GM19463 (cell line): Measurements from ENCODE around the gene CD300LB.
A peak's percentile ranks its signal among the peaks of the same experiment; 100 is the strongest.
"Not testable (repeated sequence)": the region's sequence is repeated elsewhere in the genome, so short reads cannot be mapped to it uniquely, and the experiment has no call there.

Experiments used
- ATAC-seq: cut with Tn5 transposase; IDR thresholded peaks from one replicate; pipeline ENCODE4 v1.9.1; 2021; ENCODE audit warnings: mild to moderate bottlenecking, moderate library complexity; ENCODE audit not compliant: unreplicated experiment

Gene CD300LB

GRCh38 chr17:74499992-74500391 is 31.3 kb downstream of the CD300LB start:
- no peak for ATAC-seq

DNA sequence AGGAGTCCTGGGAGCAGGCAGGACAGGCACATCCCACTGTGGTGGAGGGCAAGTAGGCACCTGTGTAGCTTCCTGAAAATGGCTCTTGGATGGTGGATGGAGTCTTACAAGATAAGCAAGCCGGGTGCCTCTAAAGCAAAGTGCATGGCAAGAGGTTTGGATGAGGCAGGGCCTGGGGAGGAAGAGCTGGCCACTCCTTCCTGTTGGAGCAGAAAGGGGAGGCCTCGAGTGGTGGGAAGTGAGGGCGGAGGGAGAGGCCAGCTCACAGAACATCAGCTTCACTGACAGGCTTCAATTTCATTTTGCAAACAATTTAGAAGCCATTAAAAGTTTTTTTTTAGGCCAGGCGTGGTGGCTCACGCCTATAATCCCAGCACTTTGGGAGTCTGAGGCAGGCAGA is 33.8 kb downstream of the CD300LB start:
- ATAC-seq: no peak

DNA sequence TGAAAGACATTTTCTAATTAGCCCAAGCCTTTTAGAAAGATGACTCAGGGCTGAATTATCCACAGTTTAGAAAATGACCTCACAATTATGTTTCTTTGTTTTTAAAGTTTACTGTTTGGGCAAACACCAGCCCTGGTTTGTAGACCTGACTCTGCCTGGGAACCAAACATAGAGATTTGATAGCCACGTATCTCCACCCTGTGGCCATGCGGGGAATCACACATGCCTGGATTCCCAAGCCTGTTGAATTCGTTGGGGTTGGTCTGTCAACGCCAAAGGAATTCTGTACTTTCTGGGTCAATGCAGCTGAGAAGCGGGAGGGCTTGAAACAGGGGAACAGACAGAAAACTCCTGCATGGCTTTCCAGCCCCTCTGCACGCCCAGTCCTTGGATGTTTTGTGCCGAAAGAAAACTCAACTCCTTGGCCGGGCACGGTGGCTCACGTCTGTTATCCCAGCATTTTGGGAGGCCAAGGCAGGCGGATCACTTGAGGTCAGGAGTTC is 37.9 kb downstream of the CD300LB start:
- ATAC-seq: no peak

DNA sequence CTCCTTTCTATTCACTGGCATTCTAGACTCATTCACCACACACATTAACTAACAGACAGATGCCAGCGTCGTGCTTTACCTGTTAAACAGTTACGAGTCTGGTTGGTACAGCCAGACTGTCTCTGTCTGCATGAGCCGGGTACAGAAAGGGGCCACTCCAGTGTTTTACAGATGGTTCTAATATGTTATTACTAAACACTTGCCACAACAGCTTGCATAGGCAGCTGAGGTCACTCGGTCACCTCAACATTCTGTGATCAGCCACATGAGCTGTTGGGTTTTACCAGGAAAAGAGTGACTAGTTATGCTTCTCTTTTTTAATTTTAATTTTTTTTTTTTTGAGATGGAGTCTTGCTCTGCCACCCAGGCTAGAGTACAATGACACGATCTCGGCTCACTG is 39.6 kb downstream of the CD300LB start:
- no peak for ATAC-seq

- ATAC-seq: no peak
Measured at GRCh38 chr17:74490716-74491115, 40.6 kb downstream of the CD300LB start.

- ATAC-seq: not testable (repeated sequence)
Measured at GRCh38 chr17:74488276-74488675, 43.0 kb downstream of the CD300LB start.

GRCh38 chr17:74485841-74486240 is 45.4 kb downstream of the CD300LB start:
- no peak for ATAC-seq

- ATAC-seq: no peak
Measured at GRCh38 chr17:74485022-74485743, 46.1 kb downstream of the CD300LB start.

GRCh38 chr17:74484066-74484465 is 47.2 kb downstream of the CD300LB start:
- no peak for ATAC-seq

GRCh38 chr17:74481621-74482020 is 49.7 kb downstream of the CD300LB start:
- no peak for ATAC-seq

DNA sequence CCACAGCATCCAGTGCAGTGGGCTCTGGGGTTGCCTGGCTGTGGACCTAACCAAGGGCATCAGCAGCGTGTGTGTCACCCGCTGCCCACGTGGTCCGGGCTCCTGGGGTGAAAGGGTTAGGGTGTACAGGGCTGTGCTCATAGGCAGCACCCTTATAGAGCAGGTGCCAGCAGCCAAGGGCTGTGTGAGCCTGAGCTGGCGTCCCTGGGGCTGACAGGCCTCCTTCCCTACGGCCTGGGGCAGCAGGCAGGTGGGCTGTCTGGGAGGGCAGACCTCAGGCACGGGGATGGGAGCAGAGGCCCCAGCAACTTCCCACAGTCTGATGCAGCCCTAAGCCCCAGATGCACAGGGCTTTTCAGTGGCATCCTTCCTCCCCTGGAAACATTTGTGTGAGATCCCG is 51.0 kb downstream of the CD300LB start:
- ATAC-seq: no peak

DNA sequence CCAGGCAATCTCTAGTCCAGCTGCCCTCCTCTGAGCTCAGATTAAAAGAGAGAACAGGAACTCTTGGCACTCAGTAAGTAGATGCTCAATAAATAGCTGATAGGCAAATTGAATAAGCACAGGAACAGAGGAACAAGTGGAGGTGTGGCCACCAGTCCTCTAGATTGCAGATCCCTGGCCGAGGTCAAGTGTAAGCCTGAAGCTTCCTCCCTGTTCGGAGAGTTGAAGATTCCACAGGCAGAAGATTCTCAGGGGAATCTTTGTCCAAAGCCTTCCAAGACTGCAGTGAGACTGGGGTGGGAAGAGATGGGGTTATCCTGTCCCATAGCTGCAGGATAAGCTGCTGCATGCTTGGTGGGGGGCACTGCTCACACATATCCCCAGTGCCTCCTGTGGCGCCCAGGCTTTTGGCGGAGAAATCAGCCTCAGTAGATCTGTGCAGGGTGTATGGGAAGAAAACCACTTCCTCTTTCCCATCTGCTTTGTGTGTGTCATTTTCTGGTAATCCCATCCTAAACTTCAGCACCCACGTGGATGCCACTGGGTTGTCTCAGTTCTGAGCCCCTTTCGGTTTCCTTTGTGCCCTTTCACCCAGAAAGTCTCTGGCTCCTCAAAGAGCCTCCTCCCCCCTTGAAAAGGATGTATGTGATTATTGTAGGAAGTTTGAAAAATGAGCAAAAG is 52.7 kb downstream of the CD300LB start:
- peak; percentile 71 for ATAC-seq

GRCh38 chr17:74477411-74477810 is 53.9 kb downstream of the CD300LB start:
- no peak for ATAC-seq

DNA sequence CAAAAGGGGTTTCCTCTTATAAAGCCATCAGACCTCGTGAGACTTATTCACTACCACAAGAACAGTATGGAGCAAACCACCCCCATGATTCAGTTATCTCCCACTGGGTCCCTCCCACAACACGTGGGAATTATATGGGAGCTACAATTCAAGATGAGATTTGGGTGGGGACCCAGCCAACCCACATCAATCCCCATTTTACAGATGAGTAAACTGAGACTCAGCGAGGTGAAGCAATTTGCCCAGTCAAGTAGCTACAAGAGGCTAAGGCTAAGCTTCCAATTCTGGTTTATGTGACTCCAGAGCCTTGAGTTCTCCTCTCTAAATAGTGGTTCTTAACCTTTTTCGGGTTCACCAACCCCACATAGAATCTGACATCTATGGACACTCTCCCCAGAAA is 56.1 kb downstream of the CD300LB start:
- no peak for ATAC-seq

DNA sequence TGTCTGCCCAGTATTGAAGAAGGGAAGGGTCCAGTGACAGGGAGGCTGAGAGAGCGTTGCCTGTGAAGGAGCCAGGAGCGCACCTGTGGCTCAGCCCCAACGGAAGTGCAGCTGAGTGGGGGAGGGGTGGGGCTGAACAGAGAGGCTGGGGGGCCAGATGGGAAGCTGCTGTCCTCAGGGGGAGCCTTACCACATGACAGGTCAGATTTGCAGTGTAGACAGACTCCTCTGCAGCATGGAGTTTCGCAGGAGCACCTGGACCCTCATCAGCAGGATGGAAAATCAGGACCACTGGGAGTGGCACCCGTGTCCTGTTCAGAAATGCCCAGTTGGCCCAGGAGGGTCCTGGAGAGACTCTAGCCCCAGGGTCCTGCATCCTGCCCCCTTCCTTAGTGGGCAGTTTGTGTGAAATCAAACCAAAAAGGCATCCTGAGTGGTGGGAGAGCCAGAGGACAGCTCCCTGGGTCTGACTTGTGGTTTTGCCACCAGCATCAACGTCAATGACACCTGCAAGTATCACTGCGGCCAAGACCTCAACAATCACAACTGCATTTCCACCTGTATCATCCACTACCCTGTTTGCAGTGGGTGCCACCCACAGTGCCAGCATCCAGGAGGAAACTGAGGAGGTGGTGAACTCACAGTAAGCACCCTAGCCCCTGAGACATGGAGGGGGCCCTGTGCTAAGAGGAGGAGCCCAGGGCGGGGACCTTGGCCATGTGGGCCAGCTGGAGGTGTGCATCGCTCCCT is 57.1 kb downstream of the CD300LB start:
- no peak for ATAC-seq

DNA sequence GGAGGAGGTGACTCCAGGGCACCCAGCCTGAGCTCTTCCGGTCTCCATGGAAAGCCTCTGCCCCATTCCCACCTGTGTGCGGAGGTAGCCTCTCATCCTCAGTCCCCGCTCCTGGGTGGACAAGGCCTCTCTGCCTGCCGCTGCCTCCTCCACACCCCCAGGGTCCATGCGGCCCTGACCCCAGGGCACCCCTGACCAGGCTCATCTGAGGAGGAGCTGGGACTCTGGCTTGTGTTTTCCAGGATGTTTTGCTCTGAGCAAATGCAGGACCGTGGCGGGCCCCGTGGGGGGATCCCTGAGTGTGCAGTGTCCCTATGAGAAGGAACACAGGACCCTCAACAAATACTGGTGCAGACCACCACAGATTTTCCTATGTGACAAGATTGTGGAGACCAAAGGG is 58.0 kb downstream of the CD300LB start:
- ATAC-seq: no peak

DNA sequence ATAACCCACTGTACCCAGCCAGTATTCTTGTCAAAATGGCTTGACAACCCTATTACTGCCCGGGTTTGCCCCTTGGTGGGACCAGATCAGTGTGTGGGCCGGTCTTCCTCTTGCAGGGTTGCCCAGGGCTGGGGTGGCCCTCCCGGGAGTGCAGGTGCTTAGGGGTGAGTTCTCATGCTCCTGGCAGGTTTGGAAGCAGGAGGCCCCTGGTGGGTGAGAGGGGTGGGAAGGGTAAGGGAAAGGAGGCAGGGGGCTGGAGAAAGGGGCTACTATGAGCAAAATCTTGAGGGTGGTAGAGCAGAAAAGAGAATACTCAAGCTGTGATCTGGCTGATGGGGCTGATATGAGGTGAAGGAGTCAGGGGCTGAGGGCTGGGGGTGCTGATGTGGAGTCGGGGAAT is 58.4 kb downstream of the CD300LB start:
- ATAC-seq: no peak

GRCh38 chr17:74471341-74471740 is 59.9 kb downstream of the CD300LB start:
- ATAC-seq: no peak
